Small intestine (tissue), 7 donors: ENCODE data around the gene REG3G. TPM values are rescaled to one million over a fixed set of nuclear protein-coding genes. Genes with fewer than 3 reads are reported as not detected.
"Not testable (repeated sequence)": the region's sequence is repeated elsewhere in the genome, so short reads cannot be mapped to it uniquely, and the experiment has no call there.

Source experiments
- DNase-seq, 2 donors: peaks; one replicate each; pipeline versions ENCODE4 v3.0.0 to v3.0.0-alpha.2; 2013
- FAIRE-seq: peaks from 2 replicates; lab custom pipeline; 2012; peaks lifted over from hg19 to GRCh38; lab: Jason Lieb, UNC
- H3K27ac ChIP-seq, 3 donors: one replicate each; pipeline ENCODE4 v1.5.1; 2013; ENCODE audit warnings: low read length in 2 of 3, mild to moderate bottlenecking in 2 of 3, control low read depth in 1 of 3, inconsistent platforms in 1 of 3, low read depth in 1 of 3, moderate library complexity in 1 of 3
- H3K27me3 ChIP-seq, 3 donors: one replicate each; pipeline ENCODE4 v1.6.1; 2013; ENCODE audit warnings: low read length in 3 of 3, inconsistent platforms in 1 of 3; ENCODE audit not compliant: control insufficient read depth in 3 of 3, insufficient read depth in 3 of 3
- H3K36me3 ChIP-seq, 3 donors: one replicate each; pipeline ENCODE4 v1.6.1; 2013; ENCODE audit warnings: low read length in 3 of 3, inconsistent platforms in 1 of 3, low read depth in 1 of 3, mild to moderate bottlenecking in 1 of 3, moderate library complexity in 1 of 3; ENCODE audit not compliant: control insufficient read depth in 3 of 3, insufficient read depth in 2 of 3
- H3K4me1 ChIP-seq, 3 donors: one replicate each; pipeline ENCODE4 v1.6.1; 2013; ENCODE audit warnings: low read length in 2 of 3, inconsistent platforms in 1 of 3, low read depth in 1 of 3, mild to moderate bottlenecking in 1 of 3, moderate library complexity in 1 of 3; ENCODE audit not compliant: control insufficient read depth in 3 of 3, insufficient read depth in 2 of 3
- H3K4me3 ChIP-seq, 3 donors: one replicate each; pipeline ENCODE4 v1.5.1; 2013; ENCODE audit warnings: low read length in 3 of 3, control low read depth in 1 of 3, inconsistent platforms in 1 of 3, low read depth in 1 of 3, mild to moderate bottlenecking in 1 of 3, moderate library complexity in 1 of 3
- H3K9me3 ChIP-seq, 2 donors: one replicate each; pipeline ENCODE4 v1.6.1; 2013; ENCODE audit warnings: low read depth in 1 of 2, low read length in 1 of 2; ENCODE audit not compliant: control insufficient read depth in 2 of 2, insufficient read depth in 1 of 2
- WGBS, 3 donors: extraction: QIAGEN DNeasy Blood & Tissue Kit; methylation state at CpG; one replicate each; pipeline ENCODE4 v1.1.7; 2013; 5-methylcytosine and 5-hydroxymethylcytosine counted together
- polyA plus RNA-seq, 4 donors: library from polyadenylated mRNA; stranded (reverse) in 3 of 4; unstranded in 1 of 4; fragments of 200-250 nt in 3 of 4; fragments of 120-200 nt in 1 of 4; gene quantifications; one replicate each; pipeline versions ENCODE4 v1.2.1 to v1.2.3, GENCODE V29; 2013
- donor health status: healthy with polysubstance abuse.
- donor health status: control.
- donor health status: control.
- donor health status: Bipolar disorder and iron deficiency.
- donor health status: healthy.

REG3G gene
- polyA plus RNA-seq, 4 donors = 0.89 to 11.9 (median 4.2) TPM

- Histone ChIP-seq H3K36me3 (no peaks in the 10 kb centered on the region), H3K4me1 (peaks cover 0 to 15% (median 0%) of the 10 kb centered on the region in 3 donors), H3K27ac (no peak overlapping the region), H3K9me3 (no peaks in the 10 kb centered on the region), H3K4me3 (no peak overlapping the region), H3K27me3 (no peaks in the 10 kb centered on the region)
- no peak for FAIRE-seq
- WGBS, 3 donors = 3 to 12% (median 4%) methylated on average over 1 of the region's 1 CpG
- DNase-seq = peak; percentile 63 to 77
Observed at GRCh38 chr2:79041032-79041448, 15.5 kb downstream of the REG3G start.

GRCh38 chr2:79053486-79053885, 28.0 kb downstream of the REG3G start:
- not testable (repeated sequence) for H3K4me3 ChIP-seq, H3K27ac ChIP-seq, H3K27me3 ChIP-seq, DNase-seq, FAIRE-seq, H3K4me1 ChIP-seq, H3K9me3 ChIP-seq, H3K36me3 ChIP-seq
- 59 to 85% (median 69%) methylated on average over 4 to 5 of the region's 5 CpGs for WGBS, 3 donors

GRCh38 chr2:79054769-79055168, 29.3 kb downstream of the REG3G start:
- not testable (repeated sequence) for H3K9me3 ChIP-seq, H3K4me1 ChIP-seq, H3K4me3 ChIP-seq, FAIRE-seq, H3K27ac ChIP-seq, DNase-seq, H3K27me3 ChIP-seq, H3K36me3 ChIP-seq
- 83% methylated on average over 5 of the region's 5 CpGs for WGBS, 3 donors

- FAIRE-seq = no peak
- peaks cover 0 to 8% of the 10 kb centered on the region in 2 donors for H3K9me3 ChIP-seq
- no peak overlapping the region for H3K27ac ChIP-seq
- DNase-seq = no peak
- H3K4me1 ChIP-seq = peaks cover 0 to 4% (median under 1%) of the 10 kb centered on the region in 3 donors
- no peaks in the 10 kb centered on the region for H3K36me3 ChIP-seq
- WGBS, 3 donors = 67 to 84% (median 81%) methylated on average over 2 of the region's 2 CpGs
- H3K4me3 ChIP-seq = no peak overlapping the region
- H3K27me3 ChIP-seq = no peaks in the 10 kb centered on the region
Observed at GRCh38 chr2:79065201-79065600, 39.7 kb downstream of the REG3G start.

- Histone ChIP-seq H3K9me3 (peaks cover 0 to 10% of the 10 kb centered on the region in 2 donors), H3K4me1 (peaks cover 0 to 8% (median 3%) of the 10 kb centered on the region in 3 donors), H3K36me3 (no peaks in the 10 kb centered on the region), H3K27ac (no peak overlapping the region), H3K27me3 (no peaks in the 10 kb centered on the region), H3K4me3 (no peak overlapping the region)
- 49 to 74% (median 62%) methylated on average over 2 of the region's 2 CpGs for WGBS, 3 donors
- DNase-seq = no peak
- FAIRE-seq = no peak
Observed at GRCh38 chr2:79071078-79071477, 45.6 kb downstream of the REG3G start.

Other genes with a start within 250 kb of the REG3G start
- gene REG1B, start 62.3 kb downstream of the REG3G start, polyA plus RNA-seq = 1,000 to 10,000 TPM in 1 of 4 donors, 10 to 100 TPM in 2, under 1 TPM in 1; 0.37 to 3,920 (median 24.7) TPM
- gene REG1A, start 94.8 kb downstream of the REG3G start, polyA plus RNA-seq = over 10,000 TPM in 1 of 4 donors, 100 to 1,000 TPM in 2, under 1 TPM in 1; 0.93 to 31,869 (median 712) TPM
- over 10,000 TPM in 1 of 4 donors, 1,000 to 10,000 TPM in 1, 100 to 1,000 TPM in 1, 1 to 10 TPM in 1; 1.5 to 11,127 (median 980) TPM for gene REG3A, start 134.1 kb downstream of the REG3G start, polyA plus RNA-seq